VCaP (cell line): ENCODE results near the gene BRCA1.
"Not testable (repeated sequence)": the region's sequence is repeated elsewhere in the genome, so short reads cannot be mapped to it uniquely, and the experiment has no call there.

Source experiments
- H3K27ac ChIP-seq: fragments of 450-650 bp; 2 replicates; pipeline ENCODE4 v1.5.1; 2017
- TF ChIP-seq, protein P1 (sequence below): fragments of 450-650 bp; conservative IDR thresholded peaks from 2 replicates; pipeline ENCODE4 v1.5.1; 2017; ENCODE audit warnings: mild to moderate bottlenecking, moderate library complexity

BRCA1 gene

DNA sequence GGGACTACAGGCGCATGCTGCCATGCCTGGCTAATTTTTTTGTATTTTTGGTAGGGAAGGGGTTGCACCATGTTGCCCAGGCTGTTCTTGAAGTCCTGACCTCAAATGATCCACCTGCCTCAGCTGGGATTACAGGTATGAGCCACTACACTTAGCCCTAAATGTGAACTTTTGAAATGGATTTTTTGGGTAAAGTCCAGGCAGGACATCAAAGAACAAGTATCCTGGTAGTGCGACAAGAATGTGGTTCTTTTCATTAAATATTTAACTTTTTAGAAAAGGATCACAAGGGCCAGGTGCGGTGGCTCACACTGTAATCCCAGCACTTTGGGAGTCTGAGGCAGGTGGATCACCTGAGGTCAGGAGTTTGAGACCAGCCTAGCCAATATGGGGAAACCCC, 30.5 kb upstream of the BRCA1 start:
- no peak overlapping the region for H3K27ac ChIP-seq
- TF ChIP-seq, protein P1, sequence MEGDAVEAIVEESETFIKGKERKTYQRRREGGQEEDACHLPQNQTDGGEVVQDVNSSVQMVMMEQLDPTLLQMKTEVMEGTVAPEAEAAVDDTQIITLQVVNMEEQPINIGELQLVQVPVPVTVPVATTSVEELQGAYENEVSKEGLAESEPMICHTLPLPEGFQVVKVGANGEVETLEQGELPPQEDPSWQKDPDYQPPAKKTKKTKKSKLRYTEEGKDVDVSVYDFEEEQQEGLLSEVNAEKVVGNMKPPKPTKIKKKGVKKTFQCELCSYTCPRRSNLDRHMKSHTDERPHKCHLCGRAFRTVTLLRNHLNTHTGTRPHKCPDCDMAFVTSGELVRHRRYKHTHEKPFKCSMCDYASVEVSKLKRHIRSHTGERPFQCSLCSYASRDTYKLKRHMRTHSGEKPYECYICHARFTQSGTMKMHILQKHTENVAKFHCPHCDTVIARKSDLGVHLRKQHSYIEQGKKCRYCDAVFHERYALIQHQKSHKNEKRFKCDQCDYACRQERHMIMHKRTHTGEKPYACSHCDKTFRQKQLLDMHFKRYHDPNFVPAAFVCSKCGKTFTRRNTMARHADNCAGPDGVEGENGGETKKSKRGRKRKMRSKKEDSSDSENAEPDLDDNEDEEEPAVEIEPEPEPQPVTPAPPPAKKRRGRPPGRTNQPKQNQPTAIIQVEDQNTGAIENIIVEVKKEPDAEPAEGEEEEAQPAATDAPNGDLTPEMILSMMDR: no peak

GRCh38 chr17:43153197-43153835, 28.2 kb upstream of the BRCA1 start:
- H3K27ac ChIP-seq: not testable (repeated sequence)

DNA sequence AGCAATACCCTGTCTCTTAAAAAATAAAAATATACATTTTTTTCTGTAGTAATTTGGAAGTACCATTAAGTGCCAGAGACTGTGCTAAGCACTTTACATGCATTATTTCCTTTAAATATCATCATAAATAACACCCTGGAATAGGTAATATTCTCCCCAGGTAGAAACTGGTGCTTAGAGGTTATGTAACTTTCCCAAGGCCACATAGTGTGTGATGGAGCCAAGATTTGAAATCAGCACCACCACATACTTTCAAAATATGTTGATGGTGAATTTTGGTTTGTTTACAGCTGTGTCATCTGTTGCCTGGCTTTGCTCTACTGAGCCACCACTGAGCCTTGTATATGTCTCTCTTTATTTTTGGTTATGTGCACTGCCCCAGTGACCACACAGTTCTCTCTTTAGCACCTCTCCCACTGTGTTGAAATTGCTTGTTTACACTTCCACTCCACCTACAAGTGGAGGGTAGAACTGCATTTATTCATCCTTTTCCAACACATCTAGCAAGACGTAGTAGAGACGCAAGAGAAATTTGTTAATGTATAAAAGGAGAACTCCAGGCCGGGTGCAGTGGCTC, 26.8 kb upstream of the BRCA1 start:
- no peak overlapping the region for H3K27ac ChIP-seq
- TF ChIP-seq, protein P1: no peak

GRCh38 chr17:43146649-43147048, 21.5 kb upstream of the BRCA1 start:
- TF ChIP-seq, protein P1: no peak
- H3K27ac ChIP-seq: no peak overlapping the region

GRCh38 chr17:43143201-43143600, 18.0 kb upstream of the BRCA1 start:
- TF ChIP-seq, protein P1: no peak
- H3K27ac ChIP-seq: no peak overlapping the region

DNA sequence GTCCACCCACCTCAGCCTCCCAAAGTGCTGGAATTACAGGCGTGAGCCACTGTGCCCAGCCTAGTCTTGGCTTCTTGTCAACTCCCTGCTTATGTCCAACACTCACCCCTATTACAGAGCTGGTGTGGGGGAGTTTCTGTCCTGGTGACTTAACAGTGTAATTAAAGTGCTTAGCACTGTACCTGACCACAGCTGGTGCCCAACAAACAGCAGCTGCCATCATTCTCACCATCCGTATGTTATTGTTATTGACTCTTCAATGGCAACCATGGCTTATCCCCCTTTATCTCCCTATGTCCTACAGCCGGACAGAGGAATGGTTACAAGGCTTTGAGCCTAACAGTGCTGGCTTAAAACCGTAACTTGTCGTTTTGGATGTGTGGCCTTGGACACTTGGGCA, 17.0 kb upstream of the BRCA1 start:
- TF ChIP-seq, protein P1: no peak
- H3K27ac ChIP-seq: no peak overlapping the region

DNA sequence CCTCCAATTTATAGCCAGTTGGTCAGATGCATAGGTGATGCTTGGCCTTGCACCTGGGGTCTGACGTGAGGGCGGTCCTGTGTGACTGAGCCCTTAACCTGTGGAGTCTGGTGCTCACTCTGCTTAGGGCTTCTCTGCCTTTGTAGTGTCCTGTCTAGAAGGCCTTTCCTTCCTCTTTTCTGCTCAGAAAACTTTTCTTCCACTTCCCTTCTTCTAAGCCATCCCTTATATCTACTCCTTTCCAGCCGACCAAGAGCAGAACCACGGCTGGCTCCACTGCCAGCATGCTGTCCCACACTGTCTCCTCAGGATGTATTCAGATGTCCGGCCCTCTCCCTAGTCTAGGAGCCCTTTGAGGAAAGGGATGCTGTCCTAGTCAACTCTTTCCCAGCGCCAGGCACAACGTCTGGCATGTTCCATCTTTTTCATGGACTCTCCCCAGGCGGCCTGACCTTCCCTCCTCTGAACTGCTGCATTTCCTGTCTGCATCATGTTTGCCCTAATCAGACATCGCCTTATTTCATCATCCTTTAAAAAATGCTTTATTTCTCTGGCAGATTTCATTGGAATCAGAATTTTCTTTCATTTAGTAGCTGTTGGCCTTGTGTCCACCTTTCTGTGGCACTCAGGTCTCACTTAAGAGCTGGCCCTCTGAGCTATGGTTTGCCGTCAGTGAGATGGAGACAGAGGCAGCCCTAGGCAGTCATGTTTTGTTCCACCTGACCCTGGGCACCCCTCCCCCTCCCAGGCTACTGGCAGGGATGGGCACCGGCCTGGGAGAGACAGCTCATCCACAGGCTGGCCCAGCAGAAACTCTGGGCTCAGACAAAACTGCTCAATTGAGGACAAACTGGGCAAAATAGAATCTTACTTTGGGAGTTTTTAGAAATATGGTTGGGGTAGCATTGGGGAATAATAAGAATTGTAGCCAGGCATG, 15.5 kb upstream of the BRCA1 start:
- TF ChIP-seq, protein P1: no peak
- no peak overlapping the region for H3K27ac ChIP-seq

GRCh38 chr17:43138531-43138930, 13.4 kb upstream of the BRCA1 start:
- not testable (repeated sequence) for H3K27ac ChIP-seq

GRCh38 chr17:43136574-43136973, 11.4 kb upstream of the BRCA1 start:
- H3K27ac ChIP-seq: not testable (repeated sequence)
